GM19372 (cell line): ENCODE results near the gene KMO.

Experiments used
- ATAC-seq: cut with Tn5 transposase; IDR thresholded peaks from one replicate; pipeline ENCODE4 v1.9.1; 2021; ENCODE audit warnings: mild to moderate bottlenecking, low read depth, moderate library complexity; ENCODE audit not compliant: unreplicated experiment

The KMO gene

DNA sequence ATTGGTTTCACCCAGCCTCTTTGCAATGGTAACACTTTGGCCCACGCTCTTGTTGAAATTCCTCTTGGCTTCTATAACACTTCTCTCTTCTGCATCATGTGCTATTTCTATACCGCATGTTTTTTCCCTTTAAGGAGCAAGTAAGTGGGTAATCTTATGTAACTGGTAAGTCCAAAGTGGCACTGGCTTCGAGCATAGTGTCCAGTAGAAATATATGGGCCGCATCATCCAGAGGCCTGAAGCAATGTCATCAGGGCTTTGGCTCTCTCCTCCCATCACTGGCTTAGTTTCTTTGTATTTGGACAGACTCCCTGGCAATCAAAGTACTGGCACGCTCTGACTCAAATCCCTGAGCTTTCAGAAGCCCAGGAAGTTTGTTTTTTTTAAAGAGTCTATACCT is 90.5 kb downstream of the KMO start:
- no peak for ATAC-seq

DNA sequence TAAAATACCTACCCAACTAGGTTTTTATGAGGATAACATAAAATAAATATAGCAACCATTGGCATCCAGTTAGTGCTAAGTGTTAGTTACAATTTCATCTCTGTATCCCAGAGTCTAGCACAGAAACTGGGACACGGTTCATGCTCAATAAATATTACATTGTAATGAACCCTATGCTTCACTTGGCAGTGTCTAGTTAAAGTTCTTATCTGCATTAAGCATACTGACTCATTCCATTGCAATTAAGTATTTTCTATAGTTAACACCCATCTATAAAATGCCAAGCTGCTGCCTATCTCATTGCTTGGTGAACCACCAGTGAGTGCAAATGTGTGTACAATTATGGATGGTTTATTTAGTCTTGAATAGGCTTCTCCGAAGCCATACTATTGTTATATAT is 92.8 kb downstream of the KMO start:
- ATAC-seq = no peak

DNA sequence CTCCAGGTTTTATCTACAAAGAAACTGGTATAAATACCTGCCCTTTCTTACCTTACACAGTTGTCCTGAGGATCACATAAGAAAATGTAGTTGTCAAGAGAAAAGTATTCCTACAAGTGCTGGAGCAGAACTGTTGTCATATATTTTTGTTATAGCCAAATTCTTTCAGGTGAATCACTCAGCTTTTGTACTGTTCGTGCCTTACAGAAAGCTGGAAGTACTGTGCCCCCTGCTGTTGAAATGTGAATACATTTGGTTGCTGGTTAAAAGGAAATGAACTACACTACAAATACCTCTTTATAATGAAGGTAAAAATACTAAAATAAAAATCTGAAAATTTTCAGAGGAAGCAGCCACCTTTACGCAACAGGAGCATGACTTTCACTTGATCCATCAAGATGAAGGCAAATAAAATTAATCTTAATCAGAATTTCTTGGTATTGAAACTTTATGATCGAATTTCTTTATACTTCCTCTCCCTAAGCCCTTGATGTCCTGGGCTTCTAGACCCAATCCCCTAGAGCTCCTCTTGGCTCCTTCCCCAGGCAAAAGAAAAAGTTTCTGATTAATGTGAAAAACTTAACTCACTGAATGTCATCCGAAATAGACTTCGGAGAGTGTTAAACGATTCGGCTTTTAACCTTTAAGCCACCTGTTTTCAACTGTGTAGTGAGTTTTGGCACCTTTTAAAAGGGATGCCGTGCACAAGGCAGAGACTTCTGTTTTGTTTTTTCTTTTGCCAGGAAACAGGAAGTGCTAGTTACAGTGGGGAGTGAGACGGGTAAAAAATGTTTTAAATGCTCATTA is 95.5 kb downstream of the KMO start:
- ATAC-seq = peak; percentile 87

DNA sequence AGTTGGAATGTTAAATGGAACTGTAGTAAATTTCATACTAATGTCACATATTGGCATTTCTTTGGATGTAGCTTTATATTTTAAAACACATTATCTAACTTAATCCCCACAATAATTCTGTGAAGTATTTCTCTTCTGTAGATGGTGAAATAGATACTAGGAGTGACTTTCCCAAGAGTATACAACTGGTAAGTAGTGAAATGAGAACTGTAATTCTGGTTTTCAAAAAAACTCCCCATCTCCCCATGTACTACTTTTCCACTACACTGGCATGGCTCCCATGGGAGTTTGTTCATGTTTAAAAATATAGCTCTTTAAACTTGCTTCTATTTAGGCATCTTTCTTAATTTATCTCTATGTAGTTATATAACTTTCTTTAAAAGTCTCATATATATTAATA is 97.8 kb downstream of the KMO start:
- no peak for ATAC-seq

DNA sequence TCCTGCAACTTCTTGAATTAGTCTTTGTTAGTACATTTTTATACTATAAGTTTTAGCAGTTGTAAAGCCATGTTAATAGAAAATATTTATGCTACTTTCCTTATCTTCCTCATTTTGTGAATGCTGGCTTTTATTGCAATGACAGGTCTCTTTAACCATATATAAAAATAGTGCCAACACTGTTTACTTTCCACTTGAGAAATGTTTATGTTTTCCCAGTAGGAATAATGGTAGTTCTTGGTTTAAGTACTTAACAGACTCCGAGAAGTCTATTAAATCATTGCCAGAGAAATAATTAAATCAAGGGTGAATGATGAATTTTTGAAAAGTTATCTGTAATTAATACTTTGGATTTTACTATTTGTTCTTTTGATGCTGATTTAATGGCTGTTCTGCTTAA is 98.3 kb downstream of the KMO start:
- ATAC-seq = no peak

DNA sequence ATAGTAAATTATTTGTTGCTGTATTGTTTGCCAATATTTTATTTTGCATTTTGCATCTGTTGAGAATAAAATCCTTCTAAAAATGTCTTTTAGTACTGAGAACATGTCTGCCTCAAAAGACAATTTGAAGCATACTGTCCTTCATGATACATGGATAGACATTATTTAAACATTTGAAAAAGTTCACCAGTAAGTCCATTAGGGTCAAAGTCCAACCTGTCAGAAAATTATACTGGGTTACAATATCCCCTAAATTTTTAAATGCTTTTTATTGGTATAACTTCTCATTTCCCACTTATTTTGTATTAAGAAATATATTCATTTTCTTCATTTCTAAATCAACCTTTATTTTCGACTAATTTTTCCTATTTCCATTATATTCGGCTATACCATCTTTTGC is 98.7 kb downstream of the KMO start:
- ATAC-seq = no peak

DNA sequence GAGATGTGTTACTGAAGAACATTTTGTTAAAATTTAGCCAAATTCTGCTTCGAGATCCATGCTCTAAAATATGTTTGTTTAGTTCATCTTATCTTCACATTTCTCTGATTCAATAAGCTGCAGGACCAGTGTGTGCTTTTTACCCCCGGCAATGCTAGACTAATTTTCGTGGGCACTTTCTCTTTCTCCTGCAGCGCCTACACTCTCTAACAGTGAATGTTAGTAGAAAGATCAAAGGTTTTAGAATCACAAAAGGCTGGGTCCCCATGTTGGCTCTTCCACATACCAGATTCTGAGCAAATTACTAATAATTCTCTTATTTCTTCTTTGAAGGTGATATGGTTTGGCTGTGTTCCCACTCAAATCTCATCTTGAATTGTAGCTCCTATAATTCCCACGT is 99.5 kb downstream of the KMO start:
- no peak for ATAC-seq

DNA sequence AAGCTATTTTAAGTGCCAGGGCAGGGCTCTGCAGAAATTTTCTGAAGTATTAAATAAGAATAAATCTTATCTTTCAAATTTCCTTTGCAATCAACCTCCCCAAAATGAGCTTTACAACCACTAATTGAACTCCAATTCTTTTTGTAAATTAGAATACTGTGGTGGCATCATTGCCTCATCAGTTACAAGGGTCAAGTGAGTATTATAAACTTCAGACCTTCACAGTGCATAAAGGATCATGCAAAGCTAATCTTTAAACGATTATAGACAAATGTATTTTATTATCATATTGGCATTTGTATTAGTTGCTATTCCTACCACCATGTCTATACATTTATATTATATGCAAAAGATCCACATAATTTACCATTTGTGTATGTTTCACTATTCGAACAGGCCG is 100.8 kb downstream of the KMO start:
- ATAC-seq = no peak

DNA sequence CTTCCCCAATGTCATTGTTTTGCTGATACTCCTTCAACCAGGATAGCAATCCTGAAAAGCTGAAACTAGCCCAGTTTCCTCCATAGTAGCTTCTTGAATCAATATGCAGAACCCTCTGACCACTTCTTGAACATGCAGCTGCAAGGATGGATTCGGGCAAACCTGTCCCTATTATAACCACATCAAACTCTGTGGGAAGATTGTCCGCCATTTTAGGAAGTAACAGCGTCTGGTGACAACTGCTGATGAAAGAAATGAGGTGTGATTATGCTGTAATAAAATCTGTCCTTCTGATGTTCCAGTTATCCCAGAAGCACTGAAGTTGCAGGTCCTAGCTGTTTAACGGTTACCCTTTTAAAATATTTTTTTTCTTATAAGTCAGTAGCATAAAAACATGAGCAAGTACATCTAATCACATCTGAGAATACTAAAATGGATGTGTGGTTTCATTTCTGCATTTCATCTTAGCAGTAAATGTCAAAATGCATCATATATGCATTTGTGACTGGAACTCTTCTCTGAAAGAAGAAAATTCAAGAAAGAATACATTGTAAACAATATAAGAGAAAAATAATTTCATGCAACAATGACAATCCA is 103.5 kb downstream of the KMO start:
- ATAC-seq = no peak

DNA sequence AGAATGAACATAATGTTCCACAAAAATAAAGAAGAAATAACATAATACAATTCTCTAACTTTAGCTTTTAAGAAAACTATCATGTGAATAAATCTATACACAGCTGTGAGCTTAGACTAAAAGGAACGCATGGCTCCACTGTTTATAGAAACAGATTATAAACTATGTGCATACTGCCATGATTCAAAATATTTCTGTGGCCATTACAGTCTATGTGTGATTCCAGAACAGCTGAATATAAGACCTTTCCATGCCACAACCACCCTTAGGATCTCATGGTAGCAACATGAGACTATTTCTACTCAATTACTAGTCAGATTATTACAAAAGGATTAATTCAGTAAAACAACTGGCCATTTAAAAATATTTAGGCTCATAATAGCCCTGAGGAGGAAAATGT is 104.1 kb downstream of the KMO start:
- no peak for ATAC-seq

DNA sequence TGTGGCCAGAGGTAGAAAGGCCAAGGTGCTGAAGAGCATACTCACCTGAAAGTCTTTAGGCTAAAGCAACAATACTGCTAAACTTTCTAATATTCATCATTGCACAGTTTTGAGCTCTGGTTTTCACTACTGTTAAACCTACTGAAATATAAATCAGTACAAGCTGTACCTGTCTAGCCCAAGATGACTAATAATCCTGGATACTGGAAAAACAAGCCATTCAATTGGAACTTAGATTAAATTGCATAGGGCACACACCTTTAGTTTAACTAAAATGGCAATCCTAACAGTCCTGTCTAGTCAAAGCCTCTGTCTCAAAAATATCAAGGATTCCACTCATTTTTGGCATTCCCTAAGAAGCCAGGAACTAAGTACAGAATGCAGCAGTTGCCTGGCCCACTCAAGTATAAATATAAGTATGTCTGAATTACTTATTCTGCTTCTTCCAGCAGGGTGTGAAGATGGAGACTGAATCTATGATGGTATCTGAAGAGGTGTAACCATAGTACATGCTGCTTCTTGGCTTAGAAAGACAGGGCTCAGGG is 104.9 kb downstream of the KMO start:
- no peak for ATAC-seq

DNA sequence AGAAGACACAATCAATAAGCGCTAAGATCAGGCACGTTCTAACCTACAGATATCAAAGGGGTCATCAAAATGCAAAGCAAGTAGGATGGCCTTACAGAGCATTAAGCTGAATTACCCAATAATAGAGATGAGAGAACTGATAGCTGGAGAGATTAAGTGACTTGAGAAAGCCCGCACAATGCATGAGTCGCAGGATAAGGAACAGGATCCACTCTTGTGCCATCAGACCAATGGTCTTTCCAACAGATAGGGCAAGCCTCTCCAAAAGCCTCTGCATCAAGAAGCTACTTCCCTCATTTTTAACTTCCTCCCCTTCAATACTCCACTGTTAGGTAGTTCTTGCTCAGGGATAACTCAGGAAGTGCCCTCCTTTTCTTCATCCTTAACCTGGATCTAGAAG is 105.4 kb downstream of the KMO start:
- no peak for ATAC-seq

DNA sequence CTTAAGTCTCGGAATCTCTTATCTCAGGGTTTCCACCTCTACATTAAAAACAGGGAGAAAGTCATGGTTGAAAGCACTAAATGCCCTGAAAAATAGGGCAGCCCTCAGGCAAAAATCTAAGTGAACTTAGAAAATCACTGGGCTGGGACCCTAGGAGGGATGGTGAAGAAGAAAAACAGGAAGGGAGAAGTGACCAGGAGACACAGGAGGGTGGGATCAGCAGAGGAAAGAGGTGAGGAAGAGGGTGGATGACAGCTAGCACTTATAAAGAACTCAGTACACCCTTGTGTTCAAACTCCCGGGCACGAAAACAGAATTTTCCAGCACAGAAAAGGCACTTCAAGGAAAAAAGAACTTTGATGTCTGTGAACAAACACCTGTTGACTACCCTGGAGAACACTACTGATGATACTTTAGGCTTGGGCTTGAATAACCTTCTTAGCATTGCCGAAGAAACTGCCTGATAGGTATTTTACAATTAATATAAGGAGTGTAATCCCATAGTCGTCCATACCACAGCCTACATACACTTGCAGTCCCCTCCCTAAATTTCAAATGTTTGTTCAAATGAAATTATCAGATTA is 106.0 kb downstream of the KMO start:
- ATAC-seq = no peak

DNA sequence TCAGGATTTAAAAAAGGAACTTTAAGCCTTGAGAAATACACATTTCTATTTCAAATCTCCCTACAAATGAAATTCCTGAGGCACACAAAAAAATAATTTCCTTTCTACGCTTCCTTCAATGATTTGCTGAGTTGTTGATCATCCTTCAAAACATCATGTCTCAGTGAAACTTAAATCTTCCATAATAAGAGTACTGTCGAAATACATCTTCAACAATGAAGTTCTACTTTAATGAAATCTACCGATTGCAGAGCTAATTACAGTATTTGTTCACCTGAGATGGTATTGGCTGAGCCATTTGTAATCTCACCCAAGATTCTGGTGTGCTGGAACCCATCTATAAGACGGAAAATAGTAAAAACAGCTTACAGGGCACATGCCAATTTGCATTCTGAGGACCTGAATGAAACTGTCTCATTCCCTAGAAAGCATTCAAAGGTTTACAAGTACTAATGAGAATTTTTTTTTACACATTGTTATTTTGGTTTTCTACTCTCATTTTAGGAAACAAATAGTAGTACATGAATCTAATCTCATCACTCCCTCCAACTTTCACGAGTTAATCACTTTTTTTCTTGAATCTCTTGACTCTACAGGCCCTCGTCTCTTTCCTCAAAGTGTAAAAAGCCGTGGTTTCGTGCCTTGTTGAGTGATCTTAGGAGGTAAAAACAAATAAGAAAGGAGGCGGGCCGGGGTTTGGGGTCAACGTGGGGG is 106.9 kb downstream of the KMO start:
- ATAC-seq = no peak

DNA sequence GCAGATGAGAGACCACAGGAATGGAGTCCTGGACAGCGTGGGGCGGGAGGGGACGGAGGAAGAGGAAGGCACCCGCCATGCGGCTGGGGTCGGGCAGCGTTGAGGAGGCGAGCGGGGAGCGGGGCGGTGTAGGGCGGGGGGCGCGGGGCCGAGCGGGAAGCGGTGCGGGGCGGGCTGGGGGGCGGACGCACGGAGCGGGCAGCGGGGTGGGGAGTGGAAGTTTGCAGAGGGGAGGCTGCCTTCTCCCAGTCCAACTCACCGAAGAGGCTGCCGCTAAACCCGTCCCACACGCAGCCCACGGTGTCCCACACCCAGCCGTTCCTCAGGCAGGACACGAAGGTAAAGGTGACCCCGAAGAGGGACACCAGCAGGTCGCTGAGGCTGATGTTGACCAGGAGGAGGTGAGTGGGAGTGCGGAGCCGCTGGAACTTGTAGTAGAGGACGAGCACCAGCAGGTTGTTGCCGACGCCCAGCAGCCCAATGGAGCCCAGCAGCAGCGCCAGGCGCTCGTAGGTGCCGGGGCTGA is 107.5 kb downstream of the KMO start:
- peak; percentile 47 for ATAC-seq

DNA sequence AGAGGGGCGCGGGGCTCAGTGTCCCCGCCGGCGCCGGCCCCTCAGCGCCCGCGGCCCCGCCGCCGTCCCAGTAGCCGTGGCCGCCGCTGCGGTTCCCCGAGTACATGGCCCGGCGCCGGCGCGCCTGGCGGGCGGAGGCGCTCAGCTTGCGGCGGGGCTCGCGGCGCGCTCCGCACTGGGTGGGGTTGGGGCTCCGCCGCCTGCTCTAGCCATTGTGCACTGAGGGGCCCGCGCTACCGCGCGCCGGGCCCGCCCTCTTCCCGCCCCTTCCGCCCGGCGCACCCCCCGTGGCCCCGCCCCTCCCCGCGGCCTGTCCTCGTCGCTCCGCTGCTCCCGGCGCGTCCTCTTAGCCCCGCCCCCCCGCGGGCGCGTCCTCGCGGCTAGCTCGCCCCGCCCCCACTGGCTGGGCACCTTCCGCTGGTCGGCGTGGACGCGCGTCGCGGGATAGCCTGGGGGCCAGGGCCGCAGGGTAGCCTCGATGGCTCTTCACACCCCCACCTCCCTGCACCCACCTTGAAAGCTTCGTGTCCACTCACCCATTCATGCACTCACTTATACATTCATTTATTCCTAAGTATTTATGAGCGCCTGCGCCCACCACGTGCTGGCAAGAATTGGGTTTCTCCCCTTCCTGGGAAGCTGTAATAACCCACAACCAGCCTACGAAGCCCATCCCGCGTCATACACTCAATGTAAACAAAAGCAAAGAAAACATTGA is 108.1 kb downstream of the KMO start, which contains the start of the genes CHML and OPN3:
Gene CHML, minus strand, starts transcription at position 221 of the 718 bp plus-strand sequence. CDS start 4,603 bp downstream, outside the sequence.
Gene OPN3, minus strand, starts transcription at position 221 of the 718 bp plus-strand sequence. Its CDS starts 115 bp downstream, at position 106.
- ATAC-seq = peak; percentile 87

DNA sequence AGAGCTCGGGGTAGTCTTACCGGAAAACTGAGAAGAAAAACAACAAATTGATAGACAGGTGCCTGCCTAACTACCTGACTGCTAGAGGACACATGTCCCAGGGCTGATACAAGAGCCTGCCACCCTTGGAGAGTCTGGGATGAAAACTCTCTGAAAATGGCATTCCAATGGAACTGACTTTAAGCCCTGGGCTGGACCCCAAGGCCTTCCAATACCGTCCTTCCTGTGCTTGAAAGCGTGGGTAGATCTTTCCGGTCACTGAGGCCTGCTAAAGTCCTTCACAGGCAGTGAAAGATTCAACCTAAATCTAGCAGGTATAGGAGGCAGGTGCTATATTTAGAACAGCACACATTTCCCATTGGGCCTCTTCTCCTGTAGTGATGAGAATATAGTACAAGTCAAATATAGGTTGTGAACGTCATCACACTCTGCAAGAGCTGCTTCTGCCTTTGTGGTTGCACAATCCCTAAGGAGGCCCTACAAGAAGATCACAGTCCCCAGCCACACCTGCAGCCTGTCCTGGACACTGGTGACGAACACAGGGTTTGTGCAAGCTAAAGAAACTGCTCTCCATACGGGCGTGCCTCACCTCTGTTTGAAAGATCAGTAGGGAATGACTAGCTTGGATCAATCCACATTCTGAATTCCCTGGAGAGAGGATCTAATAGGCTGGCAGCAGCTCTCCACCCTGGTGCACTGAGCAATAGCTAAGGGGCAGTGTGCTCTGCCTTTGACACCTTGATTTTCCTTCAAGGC is 108.9 kb downstream of the KMO start:
- no peak for ATAC-seq

DNA sequence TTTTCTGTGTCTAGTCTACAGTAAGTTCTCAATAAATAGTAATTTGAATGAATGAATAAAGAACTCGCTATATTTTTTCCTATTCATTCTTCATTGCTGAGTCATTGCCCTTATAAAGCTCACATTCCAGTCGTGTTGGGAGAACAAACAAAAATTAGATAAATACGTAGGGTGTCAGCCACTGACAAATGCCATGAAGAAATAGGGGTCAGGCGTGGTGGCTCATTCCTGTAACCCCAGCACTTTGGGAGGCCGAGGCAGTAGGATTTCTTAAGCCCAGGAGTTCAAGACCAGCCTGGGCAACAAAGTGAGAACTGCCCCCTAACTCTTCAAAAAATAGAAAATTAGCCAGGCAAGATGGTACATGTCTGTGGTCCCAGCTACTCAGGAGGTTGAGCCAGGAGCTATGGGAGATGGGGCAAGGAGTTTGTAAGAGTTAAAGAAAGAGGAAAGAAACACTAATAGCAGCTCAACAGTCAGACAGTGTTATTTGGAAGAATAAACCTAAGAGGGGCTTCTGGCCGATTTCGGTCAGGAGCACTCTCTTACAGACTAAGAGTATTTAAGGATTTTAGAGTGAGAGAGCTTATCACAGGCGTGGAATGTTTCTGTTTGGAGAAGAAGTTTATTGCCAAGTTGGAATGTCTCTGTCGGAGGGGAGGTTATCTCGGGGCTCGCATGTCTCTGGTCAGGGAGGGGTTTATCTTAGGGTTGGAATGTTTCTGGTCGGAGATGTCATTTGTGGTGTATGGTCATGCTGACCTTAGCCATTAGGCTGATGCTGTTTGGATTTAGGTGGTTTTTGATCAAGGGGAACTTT is 109.8 kb downstream of the KMO start:
- no peak for ATAC-seq
